ENCODE data around the gene HLA-DOB.

Gene HLA-DOB

DNA sequence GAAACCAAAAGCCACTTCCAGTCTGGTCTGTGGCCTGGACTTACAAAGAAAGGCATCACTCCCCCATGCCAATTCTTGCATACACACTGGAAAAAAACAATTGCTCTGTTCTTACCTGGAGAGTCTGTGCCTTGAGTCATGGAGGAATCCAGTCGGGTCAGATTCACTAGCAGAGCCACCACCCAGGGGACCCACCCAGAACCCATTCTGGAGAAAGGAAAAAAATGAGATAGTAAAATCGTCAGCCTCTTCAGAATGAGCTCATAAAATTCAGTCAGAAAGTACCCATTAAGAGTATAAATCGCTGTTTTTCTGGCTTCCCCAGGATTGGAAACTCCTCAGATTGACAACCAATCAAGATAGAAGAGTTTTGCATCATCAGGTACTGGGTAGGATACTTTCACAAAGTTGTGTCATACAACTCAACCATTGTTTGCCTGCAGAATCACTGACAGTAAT lies at the start of gene HLA-DOB:
Gene HLA-DOB, minus strand, starts transcription at position 257 of the 459 bp plus-strand sequence. Its CDS starts 51 bp downstream, at position 206.
- no peak for DNase-seq (ENCODE audit: low read depth)

DNA sequence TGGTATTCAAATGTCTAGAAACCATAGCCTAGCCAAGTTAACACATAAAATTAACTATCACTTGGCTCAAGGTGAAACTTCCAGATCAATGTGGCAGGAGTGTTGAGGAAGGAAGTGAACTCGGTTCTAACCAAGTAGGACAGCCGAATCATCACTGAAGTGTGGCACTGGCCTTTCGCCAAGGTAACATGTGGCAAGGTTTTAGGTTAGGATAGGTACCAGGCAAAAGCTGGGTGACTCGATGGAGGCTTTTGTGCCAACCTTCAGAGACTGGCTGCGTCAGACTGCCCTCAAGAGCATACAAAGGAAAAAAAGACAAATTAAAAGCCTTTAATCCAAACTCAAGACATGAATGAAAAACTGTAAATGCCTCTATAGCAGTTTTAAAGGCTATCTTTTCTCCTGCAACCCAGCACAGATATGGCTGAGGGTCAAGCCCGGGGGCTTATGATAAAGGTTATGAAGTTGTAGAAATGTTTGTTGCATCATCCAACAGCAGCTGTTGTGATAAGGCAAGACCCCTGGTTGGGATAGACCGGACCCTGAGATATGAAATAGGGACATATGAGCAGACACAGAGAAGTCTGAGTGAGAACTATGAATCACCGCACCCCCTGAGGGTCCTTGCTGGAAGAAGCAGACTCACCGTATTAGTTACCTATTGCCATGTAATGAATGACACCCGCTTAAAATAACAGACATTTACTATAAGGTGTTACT lies 49.1 kb upstream of the HLA-DOB start:
- DNase-seq (ENCODE audit: low read depth) = no peak

DNA sequence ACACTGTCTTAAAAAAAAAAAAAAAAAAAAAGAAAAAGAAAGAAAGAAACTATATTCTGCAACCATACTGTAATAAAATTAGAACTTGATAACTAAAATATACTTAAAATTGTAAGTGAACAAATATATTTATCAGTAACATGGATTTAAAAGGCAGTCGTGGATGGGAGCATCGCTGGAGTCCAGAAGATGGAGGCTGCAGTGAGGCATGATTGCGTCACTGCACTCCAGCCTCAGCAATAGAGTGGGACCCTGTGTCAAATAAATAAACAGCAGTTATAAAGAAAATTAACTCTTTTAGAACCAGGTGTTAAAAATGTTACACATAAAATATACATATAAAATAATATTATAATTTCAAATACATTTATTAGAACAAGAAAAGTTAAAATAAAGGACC lies 45.9 kb upstream of the HLA-DOB start:
- no peak for DNase-seq (ENCODE audit: low read depth)

DNA sequence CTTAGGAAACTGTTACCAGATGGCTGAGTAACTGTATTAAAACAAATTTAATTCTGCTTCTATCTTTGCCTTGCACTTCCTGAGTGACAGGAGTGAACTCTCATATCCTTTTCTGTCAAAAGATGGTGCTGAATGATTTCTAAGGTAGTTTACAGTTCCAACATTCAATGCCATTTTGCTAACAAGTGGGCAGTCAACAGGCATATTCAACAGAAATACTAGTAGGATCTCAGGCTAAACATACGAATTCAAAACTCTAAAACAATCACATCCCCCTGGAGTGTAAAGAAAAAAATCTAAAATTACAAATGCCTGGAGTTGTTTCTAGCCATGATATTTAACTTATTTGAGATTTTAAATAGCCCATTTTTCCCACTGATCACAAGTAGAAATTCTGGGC lies 43.9 kb upstream of the HLA-DOB start:
- DNase-seq (ENCODE audit: low read depth) = no peak

DNA sequence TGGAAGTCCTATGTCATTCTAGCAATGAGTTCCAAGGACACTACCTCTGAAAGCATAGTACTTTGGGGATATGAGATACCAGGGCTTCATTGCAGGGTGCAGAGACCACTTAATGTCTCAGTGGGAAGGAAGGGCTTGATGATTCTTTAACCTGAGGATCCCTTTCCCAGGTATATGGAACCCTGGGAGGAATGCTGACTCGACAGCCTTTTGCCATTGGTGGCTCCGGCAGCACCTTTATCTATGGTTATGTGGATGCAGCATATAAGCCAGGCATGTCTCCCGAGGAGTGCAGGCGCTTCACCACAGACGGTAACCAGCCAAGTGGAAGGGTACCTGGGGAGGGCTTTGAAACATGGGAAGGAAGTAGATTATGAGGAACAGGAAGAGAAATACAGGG lies 41.4 kb upstream of the HLA-DOB start:
- DNase-seq (ENCODE audit: low read depth) = no peak

DNA sequence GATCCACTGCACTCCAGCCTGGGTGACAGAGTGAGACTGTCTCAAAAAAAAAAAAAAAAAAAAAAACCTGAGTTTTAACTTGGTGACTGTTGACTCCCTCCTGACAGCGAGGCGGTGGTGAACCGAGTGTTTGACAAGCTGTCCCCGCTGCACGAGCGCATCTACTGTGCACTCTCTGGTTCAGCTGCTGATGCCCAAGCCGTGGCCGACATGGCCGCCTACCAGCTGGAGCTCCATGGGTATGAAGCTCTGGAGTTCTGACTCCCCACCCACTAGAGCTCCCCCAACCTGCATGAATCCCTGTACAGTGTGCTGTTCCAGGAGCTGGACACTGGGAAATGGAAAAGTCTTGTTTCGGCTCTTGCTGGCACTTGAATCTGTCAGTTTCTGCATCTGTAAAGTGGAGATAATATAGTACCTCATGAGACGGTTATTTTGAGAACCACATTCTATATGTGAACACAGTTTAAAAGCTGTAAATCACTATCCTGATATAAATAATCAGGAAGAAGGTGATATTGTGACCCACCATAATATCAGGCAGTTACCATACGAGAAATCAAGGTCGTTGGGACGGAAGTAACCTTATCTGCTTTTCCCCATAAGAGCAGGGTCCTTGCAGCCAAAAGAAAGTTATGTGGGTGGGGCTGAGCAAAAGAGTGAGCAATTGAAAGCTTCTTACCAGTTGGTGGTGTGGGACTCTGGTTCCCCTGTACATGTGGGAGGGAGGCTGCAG lies 40.5 kb upstream of the HLA-DOB start:
- DNase-seq (ENCODE audit: low read depth) = no peak

DNA sequence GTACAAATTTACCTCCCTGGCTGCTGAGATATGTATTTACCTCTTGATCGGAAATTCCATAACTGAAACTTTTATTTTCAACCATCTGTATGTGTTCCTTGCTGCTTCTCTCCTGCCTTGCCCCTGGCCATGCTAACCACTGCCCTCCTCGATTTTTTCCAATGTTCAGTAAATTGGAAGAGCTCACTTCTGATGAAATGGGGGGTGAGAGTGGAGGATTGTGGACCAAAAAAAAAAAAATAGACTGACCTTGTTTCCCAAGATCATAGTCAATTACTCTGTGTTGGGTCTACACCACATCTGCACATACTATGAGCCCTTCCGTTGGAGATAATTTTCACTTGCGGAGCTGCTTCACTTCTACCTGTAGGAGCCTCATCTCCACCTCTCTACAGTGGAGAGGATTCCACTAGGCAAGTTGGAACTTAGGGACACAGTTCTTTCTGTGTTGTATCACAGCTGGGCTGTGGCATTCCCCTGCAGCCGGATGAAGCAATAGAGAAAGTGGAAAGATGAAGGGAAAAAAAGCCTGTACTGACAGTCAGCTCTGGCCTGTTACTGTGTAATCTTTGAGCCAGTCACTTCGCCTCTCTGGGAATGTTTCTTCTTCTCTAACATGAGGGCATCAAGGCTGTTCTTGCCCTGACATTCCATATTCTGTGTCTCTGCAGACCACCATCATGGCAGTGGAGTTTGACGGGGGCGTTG lies 38.8 kb upstream of the HLA-DOB start:
- no peak for DNase-seq (ENCODE audit: low read depth)

DNA sequence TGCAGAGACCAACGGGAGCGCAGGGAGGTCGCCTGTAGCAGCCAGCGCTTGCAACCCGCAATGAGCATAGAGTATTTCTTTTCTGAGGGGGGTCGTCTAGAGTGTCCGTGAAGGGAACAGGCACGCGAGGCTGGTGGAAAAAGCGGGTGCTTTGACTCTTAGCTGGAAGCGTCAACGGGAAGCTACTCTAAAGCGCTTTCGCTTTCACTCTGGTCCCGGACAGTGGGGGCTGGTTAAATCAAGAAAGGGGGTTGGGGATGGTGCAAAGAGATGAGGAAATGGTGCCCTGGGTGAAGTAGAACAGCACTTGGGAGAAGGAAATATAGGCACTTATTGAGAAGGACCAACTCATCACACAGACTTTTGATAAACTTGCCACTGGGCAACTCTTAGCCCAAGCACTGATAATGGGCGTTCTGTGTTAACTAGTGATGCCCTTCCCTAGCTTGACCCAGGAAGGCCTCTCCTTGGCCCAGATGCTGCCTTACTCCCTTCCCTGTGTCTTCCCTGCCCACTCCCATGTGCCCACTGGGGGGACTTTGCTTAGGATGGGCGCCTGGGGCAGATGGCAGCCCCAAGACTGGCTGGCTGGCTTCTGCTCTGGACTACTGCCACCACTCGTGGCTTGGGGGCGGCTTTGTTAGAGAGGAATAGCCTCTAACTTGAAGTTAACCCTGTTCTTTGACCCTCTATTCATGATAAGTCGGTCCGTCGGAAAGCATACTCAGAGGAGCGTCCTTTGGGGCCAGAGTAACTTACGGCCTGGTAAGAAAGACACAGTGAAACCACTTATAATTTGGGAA lies 37.8 kb upstream of the HLA-DOB start:
- peak; percentile 41 for DNase-seq (ENCODE audit: low read depth)

DNA sequence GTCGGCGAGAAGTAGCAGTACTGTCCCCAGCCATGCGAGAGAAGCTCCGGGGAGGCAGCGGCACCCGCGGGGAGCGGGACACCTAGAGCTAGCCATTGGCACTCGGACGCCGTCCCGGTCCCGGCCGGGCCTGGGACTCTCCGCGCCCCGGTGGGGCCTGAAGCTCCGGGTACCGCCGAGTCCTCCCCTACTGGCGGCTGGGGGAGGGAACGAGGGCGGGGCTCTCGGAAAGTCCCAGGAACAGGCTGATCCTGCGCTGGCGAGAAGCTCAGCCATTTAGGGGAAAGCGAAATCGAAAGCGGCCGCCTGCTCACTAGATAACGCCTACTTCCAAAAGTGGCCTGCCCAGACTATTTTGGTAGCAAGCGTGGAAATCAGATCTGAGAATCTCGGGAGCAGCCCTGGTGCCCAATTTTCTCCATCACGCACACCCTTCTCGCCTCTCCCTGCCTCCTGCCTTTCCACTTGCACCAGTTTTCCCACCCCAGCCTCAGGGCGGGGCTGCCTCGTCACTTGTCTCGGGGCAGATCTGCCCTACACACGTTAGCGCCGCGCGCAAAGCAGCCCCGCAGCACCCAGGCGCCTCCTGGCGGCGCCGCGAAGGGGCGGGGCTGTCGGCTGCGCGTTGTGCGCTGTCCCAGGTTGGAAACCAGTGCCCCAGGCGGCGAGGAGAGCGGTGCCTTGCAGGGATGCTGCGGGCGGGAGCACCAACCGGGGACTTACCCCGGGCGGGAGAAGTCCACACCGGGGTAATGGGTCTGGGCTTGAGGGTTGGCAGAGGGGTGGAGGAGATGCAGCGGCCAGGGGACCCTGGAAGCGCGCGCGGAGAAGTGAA lies 37.0 kb upstream of the HLA-DOB start, which contains the start of the genes PSMB9 and TAP1:
Gene PSMB9, plus strand, starts transcription at position 652 of the 835 bp plus-strand sequence. Its CDS starts 38 bp downstream, at position 690.
Gene TAP1, minus strand, starts transcription at position 164 of the 835 bp plus-strand sequence. Its CDS starts 68 bp downstream, at position 96.
- DNase-seq (ENCODE audit: low read depth) = peak; percentile 89

DNA sequence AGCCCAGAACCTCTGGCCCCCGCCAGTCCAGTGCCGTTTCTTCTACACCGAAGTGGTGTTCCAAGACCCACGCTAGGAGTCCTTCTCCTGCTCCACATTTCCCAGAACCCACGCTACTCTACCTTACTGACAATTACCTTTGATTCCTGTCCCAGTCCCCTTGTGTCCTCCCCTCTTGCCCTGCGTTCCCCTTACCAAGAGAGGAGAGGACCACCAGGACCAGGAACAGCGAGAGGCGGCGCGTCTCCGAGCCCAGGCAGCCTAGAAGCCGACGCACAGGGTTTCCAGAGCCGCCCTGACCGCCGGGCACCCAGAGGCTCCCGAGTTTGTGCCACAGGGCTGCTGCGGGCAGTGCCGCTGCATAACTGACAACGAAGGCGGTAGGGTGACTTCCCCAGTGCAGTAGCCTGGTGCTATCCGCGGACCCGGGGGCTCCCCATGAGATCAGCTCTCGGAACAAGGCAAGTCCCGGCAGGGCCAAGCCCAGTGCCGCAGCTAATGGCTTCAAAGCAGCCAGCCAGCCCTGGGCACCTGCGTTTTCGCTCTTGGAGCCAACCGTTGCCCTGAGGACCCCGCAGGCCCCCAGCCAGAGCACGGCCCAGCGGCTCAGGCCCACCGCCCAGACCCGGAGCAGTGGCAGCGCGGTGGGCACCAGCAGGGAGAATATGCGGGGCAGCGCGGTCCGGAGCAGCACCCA lies 36.2 kb upstream of the HLA-DOB start:
- DNase-seq (ENCODE audit: low read depth) = no peak

DNA sequence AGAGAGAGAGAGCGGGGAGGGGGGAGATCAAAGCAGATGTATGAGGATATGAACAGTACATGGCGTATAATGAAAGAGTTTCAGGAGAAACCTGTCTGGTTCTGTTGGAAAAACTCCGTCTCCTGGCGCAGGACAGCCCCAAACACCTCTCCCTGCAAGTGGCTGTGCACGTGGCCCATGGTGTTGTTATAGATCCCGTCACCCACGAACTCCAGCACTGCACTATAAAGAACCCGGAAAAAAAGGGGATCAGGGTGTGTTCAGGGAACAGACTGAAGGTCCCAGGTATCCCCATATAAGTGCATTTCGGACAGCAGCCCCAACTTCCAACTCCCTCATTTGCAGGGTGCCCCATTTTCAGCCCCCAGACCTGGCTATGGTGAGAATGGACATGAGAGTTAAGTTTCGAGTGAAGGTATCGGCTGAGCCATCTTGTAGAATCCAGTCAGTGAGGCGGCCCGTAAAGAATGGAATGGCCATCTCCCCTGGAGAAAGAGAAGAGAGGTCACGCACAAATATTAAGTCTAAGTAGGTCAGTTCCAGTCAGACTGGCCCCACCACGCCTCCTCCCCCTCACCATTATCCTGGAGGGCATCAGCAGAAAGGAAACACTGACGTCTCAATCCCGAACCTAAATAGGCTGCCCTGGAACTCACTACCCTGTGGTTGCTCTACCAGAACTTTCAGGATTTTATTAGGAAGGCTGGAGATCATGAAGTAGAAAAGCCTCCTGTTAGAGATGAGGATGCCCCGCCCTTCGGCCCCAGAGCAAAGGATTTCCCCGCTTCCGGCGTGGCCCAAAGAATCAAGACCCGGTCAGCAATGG lies 35.4 kb upstream of the HLA-DOB start:
- DNase-seq (ENCODE audit: low read depth) = no peak

DNA sequence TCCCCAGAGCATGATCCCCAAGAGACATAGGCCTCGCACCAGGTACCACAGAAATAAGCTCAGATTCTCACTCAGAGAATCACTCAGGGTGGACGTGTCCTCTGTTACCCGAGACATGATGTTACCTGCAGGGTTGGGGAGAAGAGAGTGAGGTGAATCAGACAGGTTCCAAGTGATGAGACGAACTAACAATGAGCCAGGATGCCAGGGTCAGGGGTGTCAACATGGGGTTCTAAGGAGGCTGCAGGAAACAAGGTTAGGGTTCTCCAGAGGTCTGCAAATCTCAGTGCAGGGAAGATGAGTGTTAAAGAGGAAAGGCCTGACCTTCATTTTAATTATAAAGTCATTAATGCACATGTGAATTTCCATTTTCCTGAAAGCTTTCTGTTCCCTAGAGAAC lies 34.2 kb upstream of the HLA-DOB start:
- DNase-seq (ENCODE audit: low read depth) = no peak

DNA sequence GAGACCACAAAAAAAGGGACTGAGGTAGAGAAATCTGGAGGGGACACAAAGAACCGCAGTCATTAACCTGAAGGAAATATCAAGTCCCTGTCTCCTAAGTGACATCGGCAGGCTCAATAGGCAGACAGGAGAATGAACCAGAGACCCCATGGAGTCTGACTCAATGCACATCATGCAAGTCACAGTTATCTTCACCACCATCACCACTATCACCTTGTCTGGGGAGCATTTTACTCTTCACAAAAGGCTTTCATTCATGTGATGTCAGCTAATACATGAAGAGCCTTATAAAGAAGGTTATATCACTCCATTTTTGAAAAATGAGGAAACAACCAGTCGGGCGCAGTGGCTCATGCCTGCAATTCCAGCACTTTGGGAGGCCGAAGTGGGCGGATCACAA lies 32.3 kb upstream of the HLA-DOB start:
- no peak for DNase-seq (ENCODE audit: low read depth)

DNA sequence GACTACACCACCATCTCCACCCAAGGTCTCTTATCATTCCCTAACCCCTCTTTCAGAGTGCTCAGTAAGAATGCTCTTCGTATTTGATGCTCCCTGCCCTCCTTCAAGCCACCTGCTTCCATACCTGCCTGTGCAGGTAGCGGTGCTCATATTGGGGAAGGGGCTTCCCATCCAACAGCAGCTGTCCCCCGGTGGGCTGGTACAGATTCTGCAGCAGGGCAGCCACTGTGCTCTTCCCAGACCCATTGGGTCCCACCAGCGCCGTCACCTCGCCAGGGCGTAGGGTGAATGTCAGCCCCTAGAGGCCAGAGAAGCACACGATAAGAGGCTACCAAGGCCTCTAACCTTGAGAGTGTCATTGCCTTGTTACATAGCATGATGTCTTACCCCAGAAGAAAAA lies 31.0 kb upstream of the HLA-DOB start:
- DNase-seq (ENCODE audit: low read depth) = no peak

DNA sequence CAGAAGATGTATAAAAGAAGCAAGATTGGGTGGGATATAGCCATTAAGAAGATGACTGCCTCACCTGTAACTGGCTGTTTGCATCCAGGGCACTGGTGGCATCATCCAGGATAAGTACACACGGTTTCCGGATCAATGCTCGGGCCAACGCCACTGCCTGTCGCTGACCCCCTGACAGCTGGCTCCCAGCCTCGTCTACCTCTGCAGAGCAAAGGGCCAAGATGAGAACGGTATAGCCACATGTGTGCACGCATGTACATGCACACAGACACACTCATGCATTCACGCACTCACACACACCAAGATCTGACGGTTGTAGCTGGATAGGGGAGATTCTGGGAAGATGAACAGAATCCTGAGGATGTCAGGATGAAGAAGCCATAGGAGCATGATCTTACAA lies 30.2 kb upstream of the HLA-DOB start:
- DNase-seq (ENCODE audit: low read depth) = no peak

DNA sequence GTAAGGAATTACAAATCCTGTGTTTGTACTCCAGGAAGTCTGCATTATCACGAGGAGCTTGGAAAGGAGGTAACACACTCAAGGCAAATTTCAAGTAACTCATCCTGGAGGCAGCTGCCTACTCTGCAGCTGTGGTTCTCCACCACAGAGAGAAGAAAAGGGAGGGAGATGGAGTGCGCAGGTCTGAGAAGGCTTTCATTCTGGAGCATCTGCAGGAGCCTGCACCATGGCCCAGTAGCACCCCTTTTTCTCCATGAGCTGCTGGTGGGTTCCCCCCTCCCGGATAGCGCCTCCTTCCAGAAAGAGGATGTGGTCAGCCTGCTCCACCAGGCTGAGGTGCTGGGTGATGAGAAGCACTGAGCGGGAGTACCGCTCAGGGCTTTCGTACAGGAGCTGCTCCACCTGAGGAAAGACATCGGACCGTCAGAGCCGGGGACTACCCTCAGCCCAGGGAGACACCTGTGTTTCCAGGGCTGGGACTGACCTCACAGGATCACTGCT lies 28.6 kb upstream of the HLA-DOB start:
- no peak for DNase-seq (ENCODE audit: low read depth)

DNA sequence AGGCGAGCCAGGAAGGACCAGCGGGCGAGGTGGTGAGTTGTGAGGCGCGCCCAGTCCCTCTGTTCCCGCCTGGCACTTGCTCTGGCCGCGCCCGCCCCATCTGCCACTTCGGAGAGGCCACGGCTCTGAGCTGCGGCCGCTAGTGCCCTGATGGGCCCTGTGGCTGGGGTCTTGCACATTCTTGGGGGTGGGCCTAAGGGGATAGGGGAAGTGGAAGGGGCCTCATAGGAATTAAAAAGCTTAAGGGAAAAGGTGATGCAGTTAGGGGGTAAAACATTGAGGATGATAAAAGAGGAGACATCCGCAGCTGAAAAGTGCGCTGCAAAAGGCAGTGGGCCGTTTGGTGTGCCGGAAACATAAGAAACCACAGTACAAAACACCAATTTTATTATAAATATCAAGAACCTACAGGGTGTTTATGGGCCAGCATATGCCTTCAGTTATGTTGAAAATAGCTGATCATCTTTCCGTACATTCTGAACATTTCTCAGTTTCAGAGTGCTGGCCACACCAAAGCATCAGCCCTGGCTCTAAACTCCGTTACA lies 28.1 kb upstream of the HLA-DOB start:
- no peak for DNase-seq (ENCODE audit: low read depth)

DNA sequence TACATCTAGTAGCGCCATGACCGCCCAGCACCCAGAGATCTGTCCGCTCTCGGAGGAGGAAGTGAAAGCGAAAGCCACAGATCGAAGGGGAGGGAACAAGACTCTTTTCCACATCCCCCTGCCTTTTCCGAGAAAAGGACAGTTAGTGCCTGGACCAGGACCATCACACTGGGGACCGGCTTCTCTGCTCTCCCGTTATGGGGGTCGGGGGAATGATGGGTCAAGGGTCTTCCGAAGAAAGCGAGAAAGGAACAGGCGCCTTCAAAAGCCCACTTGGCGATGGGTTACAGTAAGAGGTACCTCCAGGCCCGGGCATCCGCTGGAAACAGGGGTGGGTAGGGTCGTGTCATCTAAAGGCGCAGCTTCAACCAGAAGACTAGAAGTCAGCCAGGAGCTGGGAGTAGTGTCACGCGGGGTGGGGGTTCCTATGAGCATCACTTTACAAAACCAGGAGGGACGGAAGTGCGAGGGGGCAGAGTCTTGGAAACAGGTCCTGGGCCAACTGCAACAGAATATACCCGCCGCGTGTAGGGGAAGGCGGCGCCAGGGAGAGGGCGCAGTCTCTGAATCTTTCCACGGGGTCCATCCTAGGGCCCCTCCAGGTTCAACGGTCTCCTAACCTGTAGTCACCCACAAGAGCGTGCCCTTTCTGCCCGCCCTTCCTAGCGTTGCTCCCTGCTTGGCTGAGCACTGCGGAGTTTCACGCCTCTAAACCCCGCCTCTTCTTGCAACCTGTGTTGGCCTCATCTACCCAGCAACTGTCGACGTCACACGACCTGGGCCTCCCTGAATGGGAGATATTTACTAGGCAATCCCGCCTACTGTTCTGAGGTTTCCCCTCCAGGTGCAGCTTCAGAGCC lies 27.4 kb upstream of the HLA-DOB start, which contains the start of gene PSMB8:
Gene PSMB8, minus strand, starts transcription at position 69 of the 860 bp plus-strand sequence. Its CDS starts 51 bp downstream, at position 18.
- DNase-seq (ENCODE audit: low read depth) = peak; percentile 98

All from stimulated activated CD8-positive, alpha-beta memory T cell treated with anti-CD3 and anti-CD28 coated beads, Interleukin-12 subunit alpha, Interleukin-12 subunit beta, amount 100 ng/mL, for 1 hour (primary cell).